OCI-M2 (cell line): ENCODE data around the gene TBC1D3.
"Not testable (repeated sequence)": the region's sequence is repeated elsewhere in the genome, so short reads cannot be mapped to it uniquely, and the experiment has no call there.

Experiments used
- DNase-seq: peaks from one replicate; lab custom pipeline; 2025; ENCODE audit not compliant: unreplicated experiment; lab: John Stamatoyannopoulos, UW

TBC1D3 gene

GRCh38 chr17:38192455-38192854 lies at the start of gene TBC1D3:
TSS of gene TBC1D3 (minus strand) at chr17:38192555. CDS start at chr17:38191029, 1,526 bp downstream.
- not testable (repeated sequence) for DNase-seq

GRCh38 chr17:38232790-38233189 lies 40.4 kb upstream of the TBC1D3 start:
- not testable (repeated sequence) for DNase-seq

DNA sequence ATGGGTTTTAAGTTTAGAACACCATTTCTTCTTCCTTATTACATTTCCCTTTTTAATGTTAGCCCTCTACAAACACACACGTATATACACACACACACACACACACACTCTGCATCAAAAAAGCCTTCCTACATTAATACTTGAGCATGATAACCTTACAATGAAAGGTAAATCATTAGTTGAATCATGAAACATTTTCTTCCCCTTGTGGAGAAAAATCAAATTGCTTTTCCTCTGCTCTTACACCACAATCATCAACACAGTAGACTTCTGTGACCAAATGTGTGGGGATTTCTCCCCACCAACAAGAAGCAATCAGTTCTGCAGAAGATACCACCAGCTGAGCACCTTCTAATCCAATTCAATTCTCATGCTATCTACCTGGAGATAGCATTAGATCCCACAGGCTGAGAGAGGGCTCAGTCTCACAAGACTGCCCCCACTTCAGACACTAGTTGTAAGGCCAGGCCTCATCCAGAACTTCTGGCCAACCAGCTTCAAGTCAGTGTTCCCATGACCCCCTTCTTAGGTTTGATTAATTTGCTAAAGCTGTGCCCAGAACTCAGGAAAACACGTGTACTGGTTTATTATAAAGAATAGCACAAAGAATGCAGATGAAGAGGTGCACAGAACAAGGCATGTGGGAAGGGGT lies 33.6 kb upstream of the TBC1D3 start:
- not testable (repeated sequence) for DNase-seq

DNA sequence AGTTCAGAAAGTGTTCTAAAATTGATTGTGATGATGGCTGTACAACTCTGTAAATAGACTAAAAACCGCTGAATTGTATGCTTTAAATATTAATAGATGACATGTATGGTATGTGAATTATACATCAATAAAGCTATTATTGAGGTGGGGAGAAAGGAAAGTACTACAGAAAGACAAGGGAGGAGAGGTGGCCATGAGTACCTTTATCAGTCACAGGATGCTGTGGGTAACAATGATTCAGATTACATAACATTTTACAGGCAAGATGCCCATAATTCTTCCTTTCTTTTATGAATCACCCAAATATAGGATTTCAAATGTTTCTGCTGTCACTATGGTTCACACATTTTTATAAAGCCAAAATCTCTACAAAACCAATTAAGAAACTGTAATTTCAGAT lies 28.5 kb upstream of the TBC1D3 start:
- not testable (repeated sequence) for DNase-seq

DNA sequence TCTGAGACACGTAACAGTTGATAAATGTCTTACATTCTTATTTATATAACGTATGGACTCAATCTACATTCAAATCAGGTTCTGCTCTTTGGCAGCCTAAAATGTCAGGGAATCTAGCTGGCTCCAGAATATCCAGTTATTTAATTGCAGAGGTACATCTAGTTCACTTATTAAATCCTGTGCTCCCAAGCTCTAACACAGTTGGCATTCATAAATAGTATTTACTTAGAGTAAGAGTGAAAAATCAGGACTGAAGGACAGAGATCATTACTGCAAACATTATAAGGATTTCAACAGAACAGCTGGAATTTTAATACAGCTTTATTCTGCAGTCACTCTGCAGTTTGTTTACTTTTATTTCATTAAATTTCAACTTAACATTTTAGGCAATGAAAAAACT lies 7.9 kb upstream of the TBC1D3 start:
- not testable (repeated sequence) for DNase-seq

- DNase-seq: not testable (repeated sequence)
Measured at GRCh38 chr17:38134860-38135259, 57.5 kb downstream of the TBC1D3 start.
